ENCODE results near the gene NLRP3. TPM values are rescaled to one million over a fixed set of nuclear protein-coding genes. Genes with fewer than 3 reads are reported as not detected.
"Not testable (repeated sequence)": the region's sequence is repeated elsewhere in the genome, so short reads cannot be mapped to it uniquely, and the experiment has no call there.

Gene NLRP3
- under 1 TPM in 1 of 2 experiments, not detected in 1; 0.20 TPM for total RNA-seq

DNA sequence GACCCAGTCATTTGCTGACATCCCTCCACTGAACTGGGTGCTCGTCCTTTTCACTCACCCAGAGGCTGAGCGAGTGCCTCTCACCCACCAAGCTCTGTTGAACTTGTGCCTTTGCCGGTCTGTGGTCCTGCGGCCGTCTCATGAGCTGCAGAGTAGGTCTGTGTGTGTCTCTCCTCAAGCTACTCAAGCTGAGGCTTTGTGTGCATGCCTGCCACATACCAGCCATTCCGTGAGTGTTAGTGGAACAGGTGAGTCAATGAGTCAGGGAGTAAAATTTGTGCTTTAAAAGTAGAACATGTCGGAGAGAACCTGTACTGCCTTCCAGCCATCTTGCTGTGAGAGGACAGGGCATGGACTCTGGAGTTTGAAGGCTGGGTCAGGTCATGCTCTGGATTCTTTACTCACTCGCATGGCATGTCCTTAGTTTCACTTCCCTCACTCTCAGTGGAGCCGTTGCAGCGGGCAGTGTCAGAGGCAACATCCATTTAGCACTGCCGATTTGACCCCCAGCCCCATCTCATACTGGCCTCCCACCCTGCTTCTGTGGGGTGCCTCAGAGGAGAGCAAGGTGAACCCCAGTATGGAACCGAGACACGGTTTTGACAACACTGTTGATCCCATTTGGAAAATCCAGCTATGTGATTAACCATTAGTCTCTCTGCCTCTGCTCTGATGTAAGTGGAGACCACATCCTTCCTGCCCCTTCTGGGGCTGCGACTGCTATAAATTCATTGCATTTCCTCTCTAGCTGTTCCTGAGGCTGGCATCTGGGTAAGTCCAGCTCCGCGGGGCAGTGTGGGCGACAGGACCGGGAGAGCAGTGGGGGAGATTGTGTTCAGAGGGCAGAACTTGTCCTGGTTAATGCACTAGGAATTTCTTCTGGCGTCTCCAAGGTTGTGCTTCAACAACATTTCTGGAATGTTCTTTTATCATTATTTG lies at the start of gene NLRP3:
NLRP3 (plus strand) TSS at position 751 of the 939 bp plus-strand sequence. CDS start 2,628 bp downstream, outside the sequence.
- peak; percentile 66 for DNase-seq
- peaks cover 50% of the 10 kb centered on the region for H3K4me1 Mint-ChIP-seq (ENCODE audit: low read depth)
- intact Hi-C loops (cut with micrococcal nuclease), result loop anchor here (1.0 kb wide), 1 partner anchor 8 kb away; no protein-coding TSS in a partner anchor
- H3K27me3 Mint-ChIP-seq (ENCODE audit: low read depth), result no peaks in the 10 kb centered on the region
- peak within 1 kb of the TSS; percentile 3 for H3K27ac Mint-ChIP-seq
- CTCF ChIA-PET, result interaction anchor here (1.0 to 3.8 kb wide), 2 partner anchors 26 to 43 kb away, joined by 6 to 25 read pairs; no protein-coding TSS in a partner anchor
- H3K4me3 Mint-ChIP-seq, result peak within 1 kb of the TSS; percentile 55
- H3K36me3 Mint-ChIP-seq (ENCODE audit: low read depth), result peaks cover 6% of the 10 kb centered on the region
- no peaks in the 10 kb centered on the region for H3K9me3 Mint-ChIP-seq

DNA sequence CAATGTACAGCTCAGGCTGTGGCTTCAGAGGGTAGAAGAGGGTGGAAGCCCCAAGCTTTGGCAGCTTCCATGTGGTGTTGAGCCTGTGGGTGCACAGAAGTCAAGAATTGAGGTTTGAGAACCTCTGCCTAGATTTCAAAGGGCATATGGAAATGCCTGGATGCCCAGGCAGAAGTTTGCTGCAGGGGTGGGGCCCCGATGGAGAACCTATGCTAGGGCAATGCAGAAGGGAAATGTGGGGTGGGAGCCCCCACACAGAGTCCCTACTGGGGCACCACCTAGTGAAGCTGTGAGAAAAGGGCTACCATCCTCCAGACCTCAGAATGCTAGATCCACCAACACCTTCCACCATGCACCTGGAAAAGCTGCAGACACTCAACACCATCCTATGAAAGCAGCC lies 49.6 kb upstream of the NLRP3 start:
- H3K4me3 Mint-ChIP-seq; H3K27ac Mint-ChIP-seq; H3K36me3 Mint-ChIP-seq (ENCODE audit: low read depth); CTCF ChIA-PET; DNase-seq; H3K9me3 Mint-ChIP-seq; intact Hi-C loops (cut with micrococcal nuclease); H3K4me1 Mint-ChIP-seq (ENCODE audit: low read depth): not testable (repeated sequence)
- peaks cover 48% of the 10 kb centered on the region for H3K27me3 Mint-ChIP-seq (ENCODE audit: low read depth)

DNA sequence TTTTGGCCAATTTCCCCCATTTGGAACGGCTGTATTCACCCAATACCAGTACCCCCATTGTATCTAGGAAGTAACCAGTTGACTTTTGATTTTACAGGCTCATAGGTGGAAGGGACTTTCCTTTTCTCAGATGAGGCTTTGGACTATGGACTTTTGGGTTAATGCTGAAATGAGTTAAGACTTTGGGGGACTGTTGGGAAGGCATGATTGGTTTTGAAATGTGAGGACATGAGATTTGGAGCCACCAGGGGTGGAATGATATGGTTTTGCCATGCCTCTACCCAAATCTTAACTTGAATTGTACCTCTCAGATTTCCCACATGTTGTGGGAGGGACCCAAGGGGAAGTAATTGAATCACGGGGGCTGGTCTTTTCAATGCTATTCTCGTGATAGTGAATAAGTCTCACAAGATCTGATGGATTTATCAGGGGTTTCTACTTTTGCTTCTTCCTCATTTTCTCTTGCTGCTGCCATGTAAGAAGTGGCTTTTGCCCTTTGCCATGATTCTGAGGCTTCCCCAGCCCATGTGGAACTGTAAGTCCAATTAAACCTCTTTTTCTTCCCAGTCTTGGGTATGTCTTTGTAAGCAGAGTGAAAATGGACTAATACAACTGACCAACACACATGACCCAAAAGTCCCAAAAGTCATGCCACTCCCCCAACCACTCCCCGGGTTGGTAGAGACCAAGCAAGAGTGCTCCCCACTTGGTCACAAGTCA lies 48.9 kb upstream of the NLRP3 start:
- CTCF ChIA-PET, result no interaction called here
- H3K27me3 Mint-ChIP-seq (ENCODE audit: low read depth), result peaks cover 48% of the 10 kb centered on the region
- H3K9me3 Mint-ChIP-seq, result no peaks in the 10 kb centered on the region
- no peaks in the 10 kb centered on the region for H3K4me1 Mint-ChIP-seq (ENCODE audit: low read depth)
- no peak for DNase-seq
- H3K27ac Mint-ChIP-seq, result no peak overlapping the region
- no peak overlapping the region for H3K4me3 Mint-ChIP-seq
- intact Hi-C loops (cut with micrococcal nuclease), result no loop called here
- H3K36me3 Mint-ChIP-seq (ENCODE audit: low read depth), result no peaks in the 10 kb centered on the region

DNA sequence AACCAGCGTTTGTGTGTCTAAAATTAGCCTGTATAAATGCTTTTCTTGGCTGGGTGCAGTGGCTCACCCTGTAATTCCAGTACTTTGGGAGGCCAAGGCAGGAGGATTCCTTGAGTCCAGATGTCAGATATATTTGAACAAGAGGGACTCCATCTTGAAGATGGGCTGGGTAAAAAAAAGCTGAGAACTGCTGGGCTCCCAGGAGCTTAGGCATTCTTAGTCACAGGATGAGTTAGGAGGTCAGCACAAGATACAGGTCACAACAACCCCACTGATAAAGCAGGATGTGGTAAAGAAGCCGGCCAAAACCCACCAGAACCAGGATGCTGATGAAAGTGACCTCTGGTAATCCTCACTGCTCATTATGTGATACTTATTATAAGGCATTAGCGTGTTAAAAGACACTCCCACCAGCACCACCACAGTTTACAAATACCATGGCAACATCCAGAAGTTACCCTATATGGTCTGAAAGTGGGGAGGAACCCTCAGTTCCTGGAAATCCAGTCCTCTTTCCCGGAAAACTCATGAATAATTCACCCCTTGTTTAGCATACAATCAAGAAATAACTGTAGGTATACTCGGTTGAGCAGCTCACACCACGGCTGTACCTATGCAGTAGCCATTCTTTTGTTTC lies 48.1 kb upstream of the NLRP3 start:
- H3K27ac Mint-ChIP-seq, result no peak overlapping the region
- H3K27me3 Mint-ChIP-seq (ENCODE audit: low read depth), result peaks cover 50% of the 10 kb centered on the region
- no peaks in the 10 kb centered on the region for H3K36me3 Mint-ChIP-seq (ENCODE audit: low read depth)
- H3K4me1 Mint-ChIP-seq (ENCODE audit: low read depth), result peaks cover 3% of the 10 kb centered on the region
- DNase-seq, result no peak
- H3K4me3 Mint-ChIP-seq, result no peak overlapping the region
- H3K9me3 Mint-ChIP-seq, result no peaks in the 10 kb centered on the region
- intact Hi-C loops (cut with micrococcal nuclease), result no loop called here
- CTCF ChIA-PET, result no interaction called here

DNA sequence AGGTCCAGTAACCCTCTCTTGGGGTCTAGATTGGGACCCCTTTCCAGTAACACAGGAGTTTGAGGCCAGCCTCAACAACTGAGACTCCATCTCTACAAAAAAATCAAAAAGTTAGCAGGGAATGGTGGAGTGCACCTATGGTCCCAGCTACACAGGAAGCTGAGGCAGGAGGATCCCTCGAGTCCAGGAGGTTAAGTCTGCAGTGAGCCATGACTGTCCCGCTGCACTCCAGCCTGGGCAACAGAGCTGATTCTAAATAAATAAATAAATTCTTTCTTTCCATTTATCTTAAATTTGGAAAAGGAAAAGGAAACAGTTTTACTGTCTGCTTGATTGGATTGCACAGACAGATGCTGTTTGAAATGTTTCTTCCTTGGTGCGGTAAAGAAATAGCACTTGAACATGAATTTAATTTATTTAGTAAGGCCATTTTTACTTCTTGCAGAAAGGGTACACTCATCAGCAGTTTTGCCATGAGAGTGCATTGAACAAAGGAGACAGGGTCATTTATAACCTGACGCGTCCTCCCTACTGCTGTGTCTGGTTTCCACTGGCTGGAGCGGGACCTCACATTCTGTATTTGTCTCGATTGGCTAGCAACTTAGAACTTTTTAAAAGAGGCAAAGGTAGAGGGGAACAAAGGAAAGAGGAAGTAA lies 47.4 kb upstream of the NLRP3 start:
- CTCF ChIA-PET, result interaction anchor here (0.7 kb wide), 1 partner anchor 18 kb away, joined by 3 read pairs; no protein-coding TSS in a partner anchor
- intact Hi-C loops (cut with micrococcal nuclease), result no loop called here
- H3K9me3 Mint-ChIP-seq, result no peaks in the 10 kb centered on the region
- H3K27me3 Mint-ChIP-seq (ENCODE audit: low read depth), result peaks cover 45% of the 10 kb centered on the region
- H3K4me1 Mint-ChIP-seq (ENCODE audit: low read depth), result peaks cover 3% of the 10 kb centered on the region
- no peak overlapping the region for H3K4me3 Mint-ChIP-seq
- no peaks in the 10 kb centered on the region for H3K36me3 Mint-ChIP-seq (ENCODE audit: low read depth)
- H3K27ac Mint-ChIP-seq, result no peak overlapping the region
- DNase-seq, result no peak

DNA sequence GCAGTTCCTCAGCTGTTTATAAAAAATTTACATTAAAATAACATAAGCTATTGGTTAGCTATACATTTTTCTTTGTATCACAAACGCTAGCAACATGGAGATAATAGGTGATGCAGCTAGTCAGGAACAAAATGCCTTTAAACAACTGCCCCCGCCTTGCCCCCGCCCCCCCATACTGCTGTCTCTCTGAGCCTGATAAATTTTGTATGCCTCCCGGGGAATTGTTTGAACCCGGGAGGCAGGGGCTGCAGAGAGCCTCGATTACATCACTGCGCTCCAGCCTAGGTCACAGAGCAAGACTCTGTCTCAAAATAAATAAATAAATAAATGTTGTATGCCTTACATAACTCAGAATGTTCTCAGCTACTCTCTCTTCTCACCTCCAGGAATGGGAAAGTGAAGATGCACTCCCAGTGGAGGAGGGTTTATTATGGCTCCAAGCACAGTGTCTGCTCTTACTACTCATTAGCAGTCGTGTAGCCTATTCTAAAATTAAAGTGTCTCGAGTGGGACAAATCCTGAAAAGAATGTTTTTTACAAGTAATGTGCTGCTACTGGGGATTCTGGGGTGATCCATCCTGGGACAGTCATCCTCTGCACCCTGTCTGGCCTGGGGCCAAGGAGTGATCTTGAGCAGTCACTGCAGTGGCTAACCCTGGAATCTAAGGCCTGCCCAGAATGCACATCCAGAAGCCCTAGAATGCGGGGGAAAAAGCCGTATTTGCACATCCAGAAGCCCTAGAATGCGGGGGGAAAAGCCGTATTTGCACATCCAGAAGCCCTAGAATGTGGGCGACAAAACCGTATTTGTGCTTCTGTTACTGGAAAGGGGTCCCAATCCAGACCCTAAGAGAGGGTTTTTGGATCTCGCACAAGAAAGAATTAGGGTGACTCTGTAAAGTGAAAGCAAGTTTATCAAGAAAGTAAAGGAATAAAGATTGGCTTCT lies 44.9 kb upstream of the NLRP3 start:
- peaks cover 29% of the 10 kb centered on the region for H3K27me3 Mint-ChIP-seq (ENCODE audit: low read depth)
- peaks cover 3% of the 10 kb centered on the region for H3K4me1 Mint-ChIP-seq (ENCODE audit: low read depth)
- no peaks in the 10 kb centered on the region for H3K9me3 Mint-ChIP-seq
- H3K27ac Mint-ChIP-seq, result no peak overlapping the region
- no peaks in the 10 kb centered on the region for H3K36me3 Mint-ChIP-seq (ENCODE audit: low read depth)
- CTCF ChIA-PET, result interaction anchor here (0.6 to 1.0 kb wide), 2 partner anchors 9 to 78 kb away, joined by 3 to 4 read pairs; no protein-coding TSS in a partner anchor
- DNase-seq, result no peak
- no peak overlapping the region for H3K4me3 Mint-ChIP-seq
- intact Hi-C loops (cut with micrococcal nuclease), result loop anchor here (5.0 kb wide), 1 partner anchor 464 kb away; no protein-coding TSS in a partner anchor

DNA sequence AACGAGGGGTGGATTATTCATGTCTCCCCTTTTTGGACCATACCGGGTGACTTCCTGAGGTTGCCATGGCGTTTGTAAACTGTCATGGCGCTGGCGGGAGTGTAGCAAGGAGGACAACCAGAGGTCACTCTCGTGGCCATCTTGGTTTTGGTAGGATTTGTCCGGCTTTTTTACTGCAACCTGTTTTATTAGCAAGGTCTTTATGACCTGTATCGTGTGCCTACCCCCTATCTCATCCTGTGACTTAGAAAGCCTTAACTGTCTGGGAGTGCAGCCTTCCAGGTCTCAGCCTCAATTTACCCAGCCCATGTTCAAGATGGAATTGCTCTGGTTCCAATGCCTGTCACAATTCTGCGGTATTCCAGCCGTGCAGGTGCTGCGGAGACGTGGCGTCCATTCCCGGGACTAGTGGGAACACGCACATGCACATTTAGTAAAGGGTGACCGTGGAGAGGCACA lies 44.1 kb upstream of the NLRP3 start:
- Mint-ChIP-seq H3K4me3 (no peak overlapping the region), H3K27me3 (ENCODE audit: low read depth) (peaks cover 23% of the 10 kb centered on the region), H3K36me3 (ENCODE audit: low read depth) (no peaks in the 10 kb centered on the region), H3K27ac (no peak overlapping the region), H3K9me3 (no peaks in the 10 kb centered on the region), H3K4me1 (ENCODE audit: low read depth) (peaks cover 3% of the 10 kb centered on the region)
- no peak for DNase-seq
- CTCF ChIA-PET, result interaction anchor here (0.7 to 3.7 kb wide), 11 partner anchors 10 to 442 kb away, joined by 3 to 80 read pairs (median 4); no protein-coding TSS in a partner anchor
- intact Hi-C loops (cut with micrococcal nuclease), result loop anchor here (1.0 to 5.0 kb wide), 4 partner anchors 18 to 465 kb away; no protein-coding TSS in a partner anchor

DNA sequence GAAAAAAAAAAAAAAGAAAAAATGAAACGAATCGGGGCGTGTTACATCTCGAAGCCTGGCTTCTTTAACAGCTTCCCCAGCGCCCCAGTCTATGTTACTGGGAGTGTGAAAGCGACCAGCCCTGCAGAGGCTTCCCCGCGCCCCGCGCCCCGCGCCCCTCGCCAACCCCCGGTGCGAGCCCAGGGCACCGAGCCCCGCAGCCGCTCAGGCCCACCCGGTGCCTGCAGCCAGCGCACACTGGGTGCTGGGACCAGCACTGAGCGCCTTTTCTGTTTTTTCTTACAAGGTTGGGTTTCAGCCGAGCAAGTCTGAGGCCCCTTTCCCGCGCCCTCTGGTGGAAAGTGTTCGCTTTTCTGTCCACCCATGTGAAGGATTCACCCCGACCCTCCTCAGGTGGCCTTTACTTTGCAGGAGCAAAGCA lies 42.2 kb upstream of the NLRP3 start:
- Mint-ChIP-seq H3K27ac (no peak overlapping the region), H3K9me3 (no peaks in the 10 kb centered on the region), H3K4me1 (ENCODE audit: low read depth) (peaks cover 3% of the 10 kb centered on the region), H3K4me3 (no peak overlapping the region), H3K27me3 (ENCODE audit: low read depth) (peaks cover 6% of the 10 kb centered on the region), H3K36me3 (ENCODE audit: low read depth) (no peaks in the 10 kb centered on the region)
- DNase-seq, result peak; percentile 74
- CTCF ChIA-PET, result interaction anchor here (0.6 to 3.7 kb wide), 19 partner anchors 10 to 205 kb away, joined by 3 to 80 read pairs (median 4); partner anchors contain the start of gene ZNF496
- intact Hi-C loops (cut with micrococcal nuclease), result loop anchor here (5.0 kb wide), 1 partner anchor 466 kb away; no protein-coding TSS in a partner anchor

DNA sequence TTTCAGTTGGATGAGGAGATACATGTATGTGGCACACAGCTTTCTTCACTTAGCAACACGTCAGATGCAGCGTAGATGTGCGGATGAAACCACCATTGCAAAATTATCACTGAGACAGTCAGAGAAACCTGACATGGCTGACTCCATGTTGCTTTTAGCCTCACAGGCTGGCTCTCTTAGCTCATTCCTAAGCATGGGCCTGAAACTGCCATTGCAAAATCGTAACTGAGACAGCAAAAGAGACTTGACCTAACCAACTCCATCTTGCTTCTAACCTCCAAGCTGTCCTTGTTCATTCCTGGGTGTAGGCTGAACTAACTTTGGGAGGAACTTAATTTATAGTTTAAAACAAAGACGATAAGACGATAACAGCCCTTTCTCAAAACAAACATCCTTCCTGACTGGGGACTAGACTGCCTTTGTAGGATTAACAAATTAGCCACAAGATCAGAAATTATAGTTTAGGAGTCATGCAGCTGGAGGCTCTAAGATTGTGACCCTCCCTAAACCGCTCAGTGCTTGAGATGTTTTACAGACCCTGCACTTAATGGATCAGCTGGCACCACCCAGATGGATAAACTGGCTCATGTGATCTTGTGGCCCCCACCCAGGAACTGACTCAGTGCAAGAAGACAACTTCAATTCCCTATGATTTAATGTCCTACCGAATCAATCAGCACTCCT lies 41.2 kb upstream of the NLRP3 start:
- H3K9me3 Mint-ChIP-seq; H3K27me3 Mint-ChIP-seq (ENCODE audit: low read depth); H3K36me3 Mint-ChIP-seq (ENCODE audit: low read depth); H3K27ac Mint-ChIP-seq; H3K4me1 Mint-ChIP-seq (ENCODE audit: low read depth); H3K4me3 Mint-ChIP-seq; DNase-seq: not testable (repeated sequence)
- intact Hi-C loops (cut with micrococcal nuclease), result loop anchor here (5.0 kb wide), 1 partner anchor 467 kb away; no protein-coding TSS in a partner anchor
- CTCF ChIA-PET, result interaction anchor here (0.7 to 3.7 kb wide), 8 partner anchors 9 to 153 kb away, joined by 3 to 80 read pairs (median 5); no protein-coding TSS in a partner anchor

DNA sequence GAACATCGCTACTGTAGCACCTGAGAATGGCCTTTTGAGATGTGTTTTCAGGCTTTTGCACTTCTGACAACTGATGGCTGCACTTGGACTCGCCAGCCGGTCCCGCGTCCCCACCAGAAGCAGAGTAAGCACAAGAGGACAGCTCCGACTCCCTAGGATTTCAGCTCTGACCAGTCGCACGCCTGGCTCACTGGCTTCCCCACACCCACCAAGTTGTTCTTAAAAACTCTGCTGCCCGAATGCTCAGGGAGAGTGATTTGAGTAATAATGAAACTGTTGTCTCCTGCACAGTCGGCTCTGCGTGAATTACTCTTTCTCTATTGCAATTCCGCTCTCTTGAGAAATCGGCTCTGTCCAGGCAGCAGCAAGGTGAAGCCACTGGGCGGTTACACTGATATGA lies 40.2 kb upstream of the NLRP3 start:
- CTCF ChIA-PET, result no interaction called here
- intact Hi-C loops (cut with micrococcal nuclease), result no loop called here
- H3K4me3 Mint-ChIP-seq, result no peak overlapping the region
- H3K9me3 Mint-ChIP-seq, result peaks cover 2% of the 10 kb centered on the region
- H3K36me3 Mint-ChIP-seq (ENCODE audit: low read depth), result no peaks in the 10 kb centered on the region
- H3K27me3 Mint-ChIP-seq (ENCODE audit: low read depth), result peaks cover 2% of the 10 kb centered on the region
- DNase-seq, result no peak
- H3K27ac Mint-ChIP-seq, result no peak overlapping the region
- H3K4me1 Mint-ChIP-seq (ENCODE audit: low read depth), result peaks cover 3% of the 10 kb centered on the region
